IPS-NIHi7 (cell line): ENCODE results near the gene RGR.
A peak's percentile ranks its signal among the peaks of the same experiment; 100 is the strongest.
"Not testable (repeated sequence)": the region's sequence is repeated elsewhere in the genome, so short reads cannot be mapped to it uniquely, and the experiment has no call there.

Source experiments
- DNase-seq: peaks from one replicate; pipeline ENCODE4 v3.0.0; 2012; ENCODE audit warnings: mixed read lengths; ENCODE audit errors: extremely low spot score

Gene RGR

GRCh38 chr10:84257343-84258020 lies 12.6 kb downstream of the RGR start:
- DNase-seq = no peak

GRCh38 chr10:84258034-84258695 lies 13.3 kb downstream of the RGR start:
- DNase-seq = no peak

- no peak for DNase-seq
Measured at GRCh38 chr10:84261236-84261915, 16.5 kb downstream of the RGR start.

- no peak for DNase-seq
Measured at GRCh38 chr10:84262190-84262956, 17.5 kb downstream of the RGR start.

GRCh38 chr10:84263716-84264115 lies 18.9 kb downstream of the RGR start:
- no peak for DNase-seq

- DNase-seq = peak; percentile 87
Measured at GRCh38 chr10:84264611-84265141, 19.8 kb downstream of the RGR start.

- DNase-seq = no peak
Measured at GRCh38 chr10:84265418-84265817, 20.6 kb downstream of the RGR start.

- peak; percentile 74 for DNase-seq
Measured at GRCh38 chr10:84267503-84268126, 22.8 kb downstream of the RGR start.

- DNase-seq = no peak
Measured at GRCh38 chr10:84269162-84269561, 24.3 kb downstream of the RGR start.

GRCh38 chr10:84269773-84270172 lies 24.9 kb downstream of the RGR start:
- no peak for DNase-seq

- DNase-seq = no peak
Measured at GRCh38 chr10:84270708-84271107, 25.9 kb downstream of the RGR start.

GRCh38 chr10:84279876-84280475 lies 35.1 kb downstream of the RGR start:
- not testable (repeated sequence) for DNase-seq

- no peak for DNase-seq
Measured at GRCh38 chr10:84286695-84287094, 41.8 kb downstream of the RGR start.

- no peak for DNase-seq
Measured at GRCh38 chr10:84288151-84288550, 43.3 kb downstream of the RGR start.

- no peak for DNase-seq
Measured at GRCh38 chr10:84289521-84290200, 44.8 kb downstream of the RGR start.

- DNase-seq = no peak
Measured at GRCh38 chr10:84290235-84290634, 45.4 kb downstream of the RGR start.

GRCh38 chr10:84291384-84291783 lies 46.5 kb downstream of the RGR start:
- peak; percentile 83 for DNase-seq

GRCh38 chr10:84292502-84292901 lies 47.6 kb downstream of the RGR start:
- DNase-seq = no peak

GRCh38 chr10:84293171-84293570 lies 48.3 kb downstream of the RGR start:
- no peak for DNase-seq

- DNase-seq = no peak
Measured at GRCh38 chr10:84293574-84294016, 48.7 kb downstream of the RGR start.
